Occipital lobe (tissue), 2 donors: ENCODE results near the gene SPAG16. TPM values are rescaled to one million over a fixed set of nuclear protein-coding genes. Genes with fewer than 3 reads are reported as not detected.
A peak's percentile ranks its signal among the peaks of the same experiment; 100 is the strongest.

Experiments
- DNase-seq: peaks from one replicate; lab custom pipeline; 2025; lab: John Stamatoyannopoulos, UW
- total RNA-seq: library from RNA; depleted of rRNA; stranded (reverse); fragments of >200 nt; gene quantifications from one replicate; pipeline ENCODE4 v1.2.3, GENCODE V29; 2014

SPAG16 gene
- 96.4 TPM for total RNA-seq

DNA sequence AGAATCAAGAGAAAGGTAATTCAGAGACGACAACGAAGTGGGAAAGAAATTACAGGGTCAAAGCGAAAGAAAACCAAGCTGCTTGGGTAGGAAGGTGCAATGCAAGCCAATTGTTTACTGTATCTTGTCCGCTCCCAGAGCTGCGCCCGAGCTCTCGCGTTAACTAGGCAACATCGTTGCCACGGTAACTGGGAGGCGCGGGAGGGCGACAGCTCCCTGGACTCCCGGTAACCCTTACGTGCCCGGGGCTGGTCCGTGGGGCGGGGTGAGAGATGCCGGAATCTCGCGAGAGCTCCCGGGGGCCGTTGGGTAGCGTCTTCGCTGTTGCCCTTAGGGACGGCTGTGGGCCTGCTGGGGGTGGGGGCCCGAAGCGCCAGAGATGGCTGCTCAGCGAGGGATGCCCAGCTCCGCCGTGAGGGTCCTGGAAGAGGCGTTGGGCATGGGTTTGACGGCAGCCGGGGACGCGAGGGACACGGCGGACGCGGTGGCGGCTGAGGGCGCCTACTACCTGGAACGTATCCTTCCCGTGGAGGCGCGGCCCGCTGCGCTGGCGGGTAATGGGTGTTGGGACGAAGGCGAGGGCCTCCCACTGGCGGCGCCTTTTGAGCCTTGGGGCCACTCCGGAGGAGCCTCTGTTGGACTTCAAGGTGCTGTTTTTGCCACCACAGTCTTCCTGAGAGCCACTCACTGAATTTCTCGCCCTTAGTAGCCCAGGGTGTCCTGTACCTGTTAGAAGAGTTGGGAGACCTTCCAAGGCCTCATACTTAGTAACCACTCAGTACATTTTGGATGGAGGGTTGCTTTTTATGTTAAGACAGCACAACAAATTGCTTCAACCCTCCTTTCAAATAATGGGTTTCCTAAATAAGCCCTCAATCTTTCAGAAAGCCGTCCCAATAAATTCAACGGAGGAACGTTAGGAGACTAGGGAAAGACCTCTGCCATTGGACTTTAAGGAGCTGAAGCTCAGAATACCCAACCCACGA lies at the start of gene SPAG16:
Gene SPAG16 (plus strand): TSS at position 360 of the 986 bp plus-strand sequence.
- peak; percentile 98 for DNase-seq

DNA sequence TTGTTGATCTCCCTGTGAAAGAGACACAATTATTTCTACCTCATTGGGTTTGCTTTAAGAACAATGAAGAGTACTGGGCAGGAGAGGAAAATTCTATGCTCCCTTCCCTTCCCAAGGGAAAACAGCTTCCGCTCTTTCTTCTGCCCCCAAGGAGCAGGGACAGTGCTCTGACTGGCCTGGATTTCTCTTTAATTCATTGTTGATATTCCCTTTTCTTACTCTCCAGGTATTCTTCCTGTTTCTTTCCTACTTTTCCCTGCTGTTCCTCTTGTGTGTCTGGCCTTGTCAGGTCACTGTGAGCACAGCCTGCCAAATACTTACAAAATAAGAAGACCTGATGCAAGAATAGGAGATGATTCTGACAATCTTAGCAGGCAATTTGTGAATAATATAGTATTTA lies 49.6 kb upstream of the SPAG16 start:
- DNase-seq: no peak

DNA sequence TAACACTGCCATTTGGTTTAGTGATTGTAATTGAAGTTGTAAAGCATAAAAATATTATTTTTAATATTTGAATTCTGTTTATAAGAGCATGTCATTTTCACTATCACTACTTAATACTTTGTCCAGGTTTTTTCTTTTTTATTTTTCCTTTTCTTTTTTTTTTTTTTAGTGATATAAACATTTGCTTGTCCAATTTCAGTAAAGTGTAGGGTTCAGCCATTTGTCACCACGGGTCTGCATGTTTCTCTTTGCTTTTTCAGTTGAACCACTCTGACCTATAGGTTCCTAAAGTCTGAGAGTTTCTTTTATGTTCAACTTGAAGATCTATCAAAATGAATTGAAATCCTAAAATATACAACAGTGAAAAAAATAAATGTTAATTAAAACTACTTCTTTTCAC lies 48.5 kb upstream of the SPAG16 start:
- no peak for DNase-seq

DNA sequence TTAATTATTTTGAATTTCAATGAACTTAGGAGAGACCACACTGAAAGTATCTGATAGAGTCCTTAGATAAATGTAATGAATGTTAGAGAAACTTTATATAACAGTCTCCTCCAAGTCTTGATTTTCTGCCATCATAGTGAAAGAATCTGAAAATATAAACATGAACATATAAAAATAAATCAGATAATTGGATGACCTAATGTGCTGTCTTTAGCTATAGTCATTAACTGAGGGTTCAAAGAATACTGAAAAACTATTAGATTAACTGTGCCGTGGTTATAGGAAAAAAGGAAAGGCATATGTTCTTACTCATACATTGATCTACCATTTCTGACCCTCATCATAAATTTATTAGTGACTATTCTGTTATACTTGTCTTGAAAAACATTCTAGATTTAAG lies 47.0 kb upstream of the SPAG16 start:
- no peak for DNase-seq

DNA sequence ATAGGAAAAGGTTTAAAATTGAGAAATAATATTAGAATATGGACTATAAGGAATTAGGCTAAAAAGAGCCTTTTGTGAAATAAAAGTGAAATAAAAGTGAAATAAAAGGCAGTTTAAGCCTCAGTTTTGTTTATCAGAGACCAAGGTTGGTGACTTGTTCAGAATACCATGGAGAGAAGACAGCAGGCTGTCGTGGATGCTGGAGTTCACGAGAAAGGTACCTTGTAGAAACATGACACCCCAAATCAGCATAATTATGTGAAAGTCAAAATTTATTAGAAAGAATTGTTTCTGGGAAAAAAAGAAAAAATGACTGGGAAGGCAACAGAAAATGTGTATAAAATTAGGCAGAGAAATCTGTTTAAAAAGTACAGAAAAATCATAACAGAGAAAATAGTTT lies 46.5 kb upstream of the SPAG16 start:
- no peak for DNase-seq

DNA sequence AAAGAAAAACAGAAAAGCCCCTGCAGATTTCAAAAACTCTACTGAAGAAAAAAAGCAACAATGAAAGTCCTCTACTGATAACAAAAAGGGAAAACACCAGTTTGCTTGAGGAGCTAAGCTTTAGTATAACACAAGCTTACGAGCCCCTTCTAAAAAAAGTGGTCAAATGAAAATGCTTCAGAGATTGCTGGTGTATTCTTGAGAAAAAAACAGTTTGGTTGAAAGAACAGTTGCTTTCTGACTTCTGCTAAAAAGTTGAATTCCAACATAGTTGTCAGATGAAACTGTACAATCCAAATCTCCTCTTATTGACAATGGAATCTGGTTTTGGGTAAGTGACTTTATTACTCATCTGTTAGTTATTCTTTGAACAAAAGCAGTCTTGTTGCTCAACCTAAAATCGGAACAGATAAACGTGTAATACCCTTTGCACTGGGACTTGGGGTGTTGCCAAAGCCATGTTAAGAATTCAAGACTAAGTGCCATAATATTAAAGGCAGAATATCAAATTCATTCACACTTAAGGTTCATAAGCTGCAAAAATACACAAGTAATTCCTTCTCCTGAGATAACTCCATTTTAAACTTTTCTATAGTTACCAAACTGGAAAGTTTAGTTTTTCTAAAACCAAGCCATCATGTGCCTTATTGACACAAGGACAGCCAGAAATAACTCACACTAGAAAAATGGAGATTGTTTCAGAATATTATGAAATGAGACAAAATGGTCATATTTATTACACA lies 45.3 kb upstream of the SPAG16 start:
- no peak for DNase-seq

DNA sequence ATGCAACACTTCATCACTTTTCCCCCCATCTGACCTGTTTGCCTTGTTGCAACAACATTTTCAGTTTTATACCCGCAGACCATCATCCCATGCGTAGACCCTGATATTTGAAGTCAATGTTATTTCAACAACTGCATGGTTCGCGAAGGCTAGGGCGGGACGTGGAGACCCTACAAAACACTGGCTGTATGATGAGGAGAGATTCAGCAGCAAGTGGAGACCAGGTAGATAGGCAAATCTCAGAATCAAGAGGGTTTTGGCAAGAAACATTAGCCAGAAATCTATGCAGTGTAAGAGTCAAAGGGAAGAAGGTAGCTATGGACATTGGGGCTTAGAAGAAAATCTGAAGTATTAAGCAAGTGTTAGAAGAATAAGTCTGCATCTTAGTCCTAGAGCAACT lies 42.4 kb upstream of the SPAG16 start:
- DNase-seq: no peak

DNA sequence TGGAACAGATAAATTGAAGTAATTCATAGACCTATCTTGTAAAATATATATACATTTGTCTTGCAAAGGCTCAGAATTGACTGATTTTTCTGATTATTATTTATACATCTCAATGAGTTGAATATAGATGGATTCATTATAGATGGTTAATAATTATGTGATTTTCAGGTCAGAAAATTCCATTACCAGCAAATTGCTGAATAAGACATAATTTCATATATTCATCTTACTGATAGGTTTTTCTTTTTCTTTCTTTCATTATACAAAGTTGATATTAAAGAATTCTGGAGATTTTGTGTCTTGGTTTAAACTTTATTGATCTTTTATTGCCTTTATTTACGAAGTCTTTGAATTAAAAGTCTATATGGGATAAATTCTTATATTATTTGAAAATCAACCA lies 41.6 kb upstream of the SPAG16 start:
- DNase-seq: no peak

DNA sequence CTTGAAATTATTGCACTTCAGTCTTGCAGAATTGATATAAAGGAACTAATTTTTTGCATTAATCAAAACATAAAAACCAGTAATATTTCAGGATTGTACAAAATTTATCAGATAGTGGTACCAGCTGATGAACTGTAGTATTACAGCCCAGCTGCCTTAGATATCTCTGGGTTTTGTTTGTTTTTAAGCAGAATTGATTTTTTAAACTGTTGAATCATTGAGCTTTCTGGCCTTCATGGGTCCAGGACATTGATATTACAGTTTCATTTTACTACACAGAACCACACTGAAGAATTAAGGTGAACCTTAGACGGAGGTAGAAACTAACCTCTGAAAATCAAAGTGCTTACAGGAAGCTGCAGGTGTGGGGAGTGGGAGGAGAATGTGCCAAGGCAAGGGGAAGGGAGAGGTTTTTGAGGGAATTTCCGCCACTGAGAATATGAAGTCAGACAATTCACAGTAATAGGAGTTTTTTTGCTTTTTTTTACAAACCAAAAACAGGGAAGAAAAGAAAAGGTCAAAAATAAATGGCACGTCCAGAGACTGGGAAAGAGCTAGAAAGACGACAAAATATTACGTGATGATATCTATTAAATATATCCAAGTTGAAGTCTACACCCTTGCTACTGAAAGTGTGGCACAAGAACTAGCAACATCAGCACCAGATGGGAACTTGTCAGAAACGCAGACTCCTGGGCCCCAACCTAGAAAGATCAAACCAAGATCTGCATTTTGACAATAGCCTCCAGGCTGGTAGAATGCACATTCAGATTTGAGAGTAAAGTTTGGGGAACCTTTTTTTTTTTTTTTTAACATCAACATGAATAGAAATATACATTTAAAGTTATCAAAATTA lies 40.8 kb upstream of the SPAG16 start:
- no peak for DNase-seq

DNA sequence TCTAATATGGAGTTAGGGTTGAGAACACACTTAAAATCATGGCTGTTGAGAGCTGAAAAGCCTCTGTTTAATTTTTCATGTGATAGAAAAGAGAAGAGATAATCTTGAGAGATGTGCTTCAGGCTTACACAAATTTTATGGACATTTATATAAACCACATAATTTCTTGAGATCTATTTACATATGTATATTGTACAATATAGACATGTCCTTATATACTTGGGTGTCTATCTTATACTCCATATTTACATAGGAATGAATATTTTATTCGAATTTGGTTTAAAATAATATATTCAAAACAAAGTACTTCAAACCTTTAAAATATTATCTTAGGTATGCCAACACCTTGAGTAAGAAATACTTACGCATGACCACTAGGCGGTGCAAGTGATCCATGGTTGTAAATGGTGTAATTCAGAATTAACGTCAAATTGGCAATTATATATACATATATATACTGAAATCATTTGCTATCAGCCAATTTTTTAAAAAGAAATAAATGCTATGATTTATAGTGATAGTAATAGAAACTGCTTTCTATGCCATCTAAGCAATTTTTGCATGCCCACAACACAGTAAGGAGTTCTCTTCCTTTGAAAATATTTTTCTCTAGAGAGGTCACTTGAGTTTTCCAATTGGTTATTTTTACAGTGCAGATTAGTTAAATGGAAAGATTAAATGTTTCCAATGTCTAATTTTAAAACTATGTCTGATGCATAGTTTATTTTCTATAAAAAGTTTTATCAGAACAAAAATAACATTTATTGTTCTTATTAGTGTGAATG lies 37.6 kb upstream of the SPAG16 start:
- no peak for DNase-seq

DNA sequence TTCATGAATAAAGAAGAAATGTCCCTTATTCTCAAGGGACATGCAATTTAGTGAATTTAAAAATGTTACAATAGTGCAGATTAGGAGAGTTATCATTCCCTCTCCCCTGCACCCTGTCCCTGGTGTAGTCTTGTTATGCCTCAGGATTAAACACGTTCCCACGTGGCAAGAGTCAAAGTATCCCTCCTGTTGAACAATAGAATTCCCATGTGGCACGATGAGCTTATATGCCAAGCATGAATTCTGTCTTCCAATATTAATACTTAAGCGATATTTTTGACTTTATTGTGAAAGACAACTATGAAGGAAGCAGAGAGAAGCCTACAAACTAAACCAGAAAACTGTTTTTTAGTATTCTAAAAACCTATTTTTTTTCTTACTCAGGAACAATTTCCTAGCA lies 36.7 kb upstream of the SPAG16 start:
- DNase-seq: no peak

DNA sequence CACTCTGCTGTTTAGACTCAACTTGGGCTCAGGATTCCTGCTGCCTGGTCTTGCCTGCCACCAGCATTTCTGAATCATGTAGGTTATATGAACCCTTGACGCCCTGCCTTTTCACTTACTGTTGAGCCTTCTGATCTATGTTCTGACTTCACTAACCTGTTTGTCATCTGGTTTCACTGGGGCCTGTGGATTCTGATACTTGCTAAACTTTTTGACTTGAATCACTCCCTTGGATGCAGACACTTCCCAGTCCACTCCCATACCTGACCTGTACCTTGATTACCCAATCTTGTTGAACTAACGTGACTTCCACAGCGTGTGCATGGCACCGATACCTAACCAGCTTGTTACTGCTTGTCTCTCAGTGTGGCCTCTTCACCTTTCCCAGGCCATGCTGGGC lies 35.6 kb upstream of the SPAG16 start:
- no peak for DNase-seq

DNA sequence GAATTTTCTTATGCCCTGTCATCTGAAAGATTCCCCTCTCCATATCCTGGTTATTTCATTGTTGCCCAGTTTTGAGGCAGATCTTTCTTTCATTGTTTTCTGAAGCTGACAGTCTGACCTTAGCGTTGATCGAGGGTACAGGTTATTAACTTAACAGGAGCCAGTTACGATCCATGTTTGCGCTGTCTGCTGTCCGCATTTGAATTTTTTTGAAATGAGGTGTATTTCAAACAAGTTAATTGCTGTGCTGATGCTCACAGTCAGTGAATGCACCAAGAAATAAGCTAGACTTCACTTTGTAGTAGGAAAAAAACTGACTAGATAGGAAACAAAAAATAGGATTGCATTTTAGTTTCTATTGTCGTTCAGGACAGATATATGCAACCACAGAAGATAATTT lies 34.8 kb upstream of the SPAG16 start:
- DNase-seq: no peak

DNA sequence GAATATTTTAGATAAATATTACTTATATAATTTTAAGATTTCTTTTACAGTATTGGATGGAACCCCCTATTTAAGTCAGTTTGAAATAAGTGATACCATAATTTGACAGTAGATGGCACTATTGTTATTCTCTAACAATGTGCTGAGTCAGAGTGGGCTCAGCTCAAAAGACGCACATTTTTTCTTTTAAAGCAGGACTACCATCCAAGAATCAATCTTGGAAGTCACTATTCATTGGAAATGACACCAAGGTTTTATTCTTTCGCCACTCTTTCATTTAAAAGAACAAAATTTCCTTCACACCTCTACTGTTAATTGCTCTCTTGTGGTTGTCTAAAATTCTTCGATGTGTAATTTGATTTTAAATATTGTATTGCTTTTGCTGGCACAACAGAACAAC lies 32.6 kb upstream of the SPAG16 start:
- no peak for DNase-seq

DNA sequence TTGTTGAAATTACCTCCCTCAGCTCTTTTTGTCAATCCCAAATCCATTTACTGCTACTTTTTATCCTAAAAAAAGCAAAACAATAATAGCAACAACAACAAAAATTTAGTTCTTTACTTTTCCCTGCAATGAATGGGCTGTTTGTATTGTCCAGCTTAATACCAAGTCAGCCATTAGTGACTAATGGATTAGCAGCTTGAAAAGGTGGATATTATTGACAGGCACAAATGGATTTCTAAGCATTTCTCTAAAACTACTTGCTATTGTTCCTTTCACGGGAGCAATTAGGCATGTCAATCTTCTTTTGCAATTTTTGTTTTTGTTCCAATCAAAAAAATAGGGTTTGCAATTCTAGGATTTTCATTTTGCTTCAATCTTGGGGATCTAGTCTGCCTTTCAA lies 32.1 kb upstream of the SPAG16 start:
- DNase-seq: no peak

DNA sequence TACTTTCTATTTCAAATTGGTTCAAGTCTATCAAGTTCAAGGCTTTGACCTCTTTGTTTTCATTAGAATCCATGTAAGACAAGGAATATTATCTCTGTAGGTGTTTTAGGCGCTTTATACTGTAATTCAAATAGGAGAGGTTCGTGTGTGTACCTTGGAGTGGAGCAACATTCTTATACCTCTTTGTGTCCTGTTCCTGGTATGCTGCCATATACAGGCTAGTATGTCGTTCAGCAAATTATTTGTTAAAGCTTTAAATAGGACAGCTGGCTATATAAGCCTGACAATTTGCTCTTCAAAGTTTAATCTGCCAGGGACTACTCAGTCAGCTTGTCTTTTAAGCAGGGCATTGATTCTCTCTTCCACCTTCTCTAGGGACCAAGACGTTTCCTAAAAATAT lies 31.1 kb upstream of the SPAG16 start:
- DNase-seq: no peak

DNA sequence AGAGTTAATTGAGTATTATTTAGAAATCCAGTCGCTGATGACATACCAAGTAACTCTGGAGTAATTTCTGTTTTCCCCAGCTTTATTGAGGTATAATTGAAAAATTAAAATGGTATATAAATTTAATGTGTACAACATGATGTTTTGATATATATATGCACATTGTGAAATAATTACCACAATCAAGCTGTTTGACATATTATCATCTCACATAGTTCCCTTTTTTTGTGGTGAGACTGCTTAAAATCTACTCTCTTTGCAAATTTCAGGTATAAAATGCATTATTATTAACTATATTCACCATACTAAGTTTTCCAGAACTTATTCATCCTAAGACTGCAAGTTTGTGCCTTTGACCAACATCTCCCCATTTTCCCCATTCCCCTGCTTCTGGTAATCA lies 25.0 kb upstream of the SPAG16 start:
- DNase-seq: no peak

DNA sequence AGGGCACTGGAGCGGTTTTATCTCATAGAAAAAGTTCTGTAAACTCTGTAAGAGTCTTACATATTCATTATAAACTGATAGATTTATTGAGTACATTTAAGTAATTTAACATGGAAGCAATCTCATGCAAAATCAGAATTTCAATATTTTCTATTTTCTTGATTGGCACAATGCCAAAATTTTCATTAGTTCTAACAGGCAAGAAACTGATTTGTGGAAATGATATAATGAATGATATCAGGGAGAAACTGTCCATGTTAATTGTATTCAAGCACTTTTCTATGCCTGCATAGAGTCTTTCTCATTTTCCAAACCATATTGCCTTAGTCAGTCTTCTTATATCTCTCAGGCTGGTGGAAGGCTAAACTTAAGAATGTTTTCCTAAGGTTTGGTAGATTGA lies 23.0 kb upstream of the SPAG16 start:
- no peak for DNase-seq

DNA sequence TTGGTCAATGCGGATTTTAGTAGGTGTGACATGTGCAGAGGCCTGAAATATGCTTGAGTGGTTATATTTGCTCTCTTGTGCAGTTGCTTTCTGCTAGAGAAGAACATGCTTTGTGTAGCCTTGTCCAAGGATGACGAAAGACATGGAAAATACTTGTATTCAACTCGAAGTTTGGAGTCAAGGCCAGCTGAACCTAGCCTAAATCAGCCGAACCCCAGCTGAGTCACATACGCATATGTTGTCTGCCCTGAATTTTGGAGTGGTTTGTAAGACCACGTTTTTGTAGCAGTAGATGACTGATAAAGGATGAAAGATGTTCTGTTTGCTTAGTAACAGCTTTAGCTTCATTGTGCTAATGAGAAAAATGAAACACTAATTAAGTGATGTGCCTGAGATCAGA lies 22.5 kb upstream of the SPAG16 start:
- no peak for DNase-seq

DNA sequence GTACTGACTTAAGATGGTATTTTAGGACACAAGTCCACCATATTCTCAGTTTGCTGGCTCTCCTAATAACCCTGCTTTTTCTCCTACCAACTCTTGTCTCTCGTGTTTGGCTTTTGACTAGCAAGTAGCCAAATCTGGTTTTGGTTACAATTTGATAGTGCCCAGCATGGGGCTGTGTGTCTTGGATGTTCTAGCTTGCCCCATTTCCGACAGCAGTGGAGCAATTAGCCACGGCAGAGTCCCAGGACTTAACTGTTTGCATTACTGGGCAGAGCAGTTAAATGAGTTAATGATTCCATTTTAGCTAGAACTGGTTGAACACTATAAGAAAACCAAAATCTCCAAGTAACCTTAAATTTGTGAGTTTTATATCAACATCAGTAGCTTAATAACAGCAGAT lies 18.6 kb upstream of the SPAG16 start:
- DNase-seq: no peak

DNA sequence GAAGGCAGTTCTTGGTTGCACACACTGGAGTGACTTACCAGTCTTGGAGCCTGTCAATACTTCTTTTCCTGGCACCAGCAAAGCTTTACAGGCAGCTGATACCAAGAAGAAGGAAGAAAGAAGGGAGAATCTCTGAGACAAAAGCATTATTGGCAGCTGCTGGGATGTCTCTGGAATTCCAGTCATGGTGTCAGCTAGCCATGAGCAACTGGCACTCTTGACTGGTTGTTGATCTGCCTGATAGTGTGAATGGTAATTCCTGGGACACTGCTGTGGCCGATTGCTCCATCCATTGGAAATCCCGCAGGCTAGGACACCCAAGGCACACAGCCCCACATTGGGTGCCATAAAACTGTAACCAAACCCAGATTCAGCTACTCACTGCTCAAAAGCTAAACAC lies 17.8 kb upstream of the SPAG16 start:
- no peak for DNase-seq
